SK-N-MC (cell line): ENCODE results near the gene RHOH.
A peak's percentile ranks its signal among the peaks of the same experiment; 100 is the strongest.

Experiments
- EZH2 ChIP-seq: fragments of 200-600 bp; sonication (generic); IDR thresholded peaks from one replicate; pipeline ENCODE4 v1.6.1; 2017; ENCODE audit warnings: antibody characterized with exemption
- FOXP2 ChIP-seq: optimal IDR thresholded peaks from 2 replicates; pipeline ENCODE3; 2011; ENCODE audit warnings: mild to moderate bottlenecking, moderate library complexity; ENCODE audit not compliant: insufficient read depth; ENCODE audit errors: extremely low read length, control extremely low read depth
- POLR2AphosphoS5 ChIP-seq: IDR thresholded peaks from 2 replicates; pipeline ENCODE4 v1.6.1; 2012; ENCODE audit warnings: mild to moderate bottlenecking, low read depth, low read length, borderline replicate concordance

DNA sequence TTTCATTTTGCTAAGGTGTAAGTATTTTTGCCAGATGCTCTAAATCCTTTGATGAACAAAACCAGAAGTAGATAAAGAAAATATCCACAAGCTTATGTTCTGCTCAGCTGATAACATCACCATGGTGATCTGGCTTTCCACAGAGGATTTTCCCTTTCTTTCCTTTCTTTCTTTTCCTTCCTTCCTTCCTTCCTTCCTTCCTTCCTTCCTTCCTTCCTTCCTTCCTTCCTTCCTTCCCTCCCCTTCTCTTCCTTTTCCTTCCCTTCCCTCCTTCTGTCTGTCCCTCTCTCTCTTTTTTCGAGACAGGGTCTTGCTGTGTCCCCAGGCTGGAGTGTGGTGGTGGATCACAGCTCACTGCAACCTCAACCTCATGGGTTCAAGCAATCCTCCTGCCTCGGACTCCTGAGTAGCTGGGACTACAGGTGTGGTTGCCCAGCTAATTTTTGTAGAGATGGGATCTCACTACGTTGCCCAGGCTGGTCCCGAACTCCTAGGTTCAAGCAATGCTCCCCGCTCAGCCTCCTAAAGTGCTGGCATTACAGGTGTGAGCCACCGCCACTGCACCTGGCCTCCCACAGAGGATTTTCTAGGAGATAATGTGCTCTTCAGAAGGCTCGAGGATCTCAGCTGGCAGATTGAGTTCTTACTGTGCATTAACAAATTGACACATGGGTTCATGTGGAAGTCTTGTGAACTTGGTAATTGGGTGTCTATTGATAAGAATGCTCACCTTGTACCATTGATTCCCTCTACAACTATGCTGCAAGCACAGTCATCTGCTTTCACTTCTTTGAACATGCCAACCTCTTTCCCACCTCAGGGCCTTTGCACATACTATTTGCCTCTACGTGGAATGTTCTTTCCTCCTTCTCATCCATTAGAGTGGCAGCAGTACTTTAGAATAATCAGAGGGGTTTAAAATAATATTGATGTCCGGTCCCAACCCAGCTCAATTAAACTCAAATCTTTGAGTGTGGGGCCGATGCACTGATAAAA lies 1.4 kb upstream of the RHOH start:
- no peak for TF ChIP-seq EZH2
- TF ChIP-seq POLR2AphosphoS5: peak; percentile 58; the same call in 1 of the 2 replicates
- no peak for TF ChIP-seq FOXP2
